Regular cardiac myocyte (primary cell): ENCODE results near the gene GAS5. TPM values are rescaled to one million over a fixed set of nuclear protein-coding genes. Genes with fewer than 3 reads are reported as not detected.

ENCODE experiments used
- total RNA-seq: library from RNA; depleted of rRNA; stranded (reverse); fragments of >200 nt; gene quantifications from 2 replicates; pipeline ENCODE4 v1.2.3, GENCODE V29; 2014

GAS5 gene
- total RNA-seq: 418 and 636 TPM in 2 replicates

GRCh38 chr1:173867753-173868265 lies at the start of gene GAS5:
Gene GAS5, minus strand, starts transcription at chr1:173867989.

GRCh38 chr1:173917149-173917548 lies 49.4 kb upstream of the GAS5 start, which contains the start of gene SERPINC1:
Gene SERPINC1, minus strand, starts transcription at chr1:173917327. Its CDS starts 68 bp downstream, at chr1:173917259.

GRCh38 chr1:173868266-173869020 lies 654 bp upstream of the GAS5 start, which contains the start of gene ZBTB37:
Gene ZBTB37, plus strand, starts transcription at chr1:173868380. Its CDS starts 1,846 bp downstream, at chr1:173870226.

GRCh38 chr1:173824315-173825081 lies 43.3 kb downstream of the GAS5 start, which contains the start of the genes CENPL and DARS2:
Gene CENPL, minus strand, starts transcription at chr1:173824883. Its CDS starts 13,584 bp downstream, at chr1:173811299.
Gene DARS2, plus strand, starts transcription at chr1:173824673. Its CDS starts 557 bp downstream, at chr1:173825230.

Other genes with a start within 250 kb of the GAS5 start
- not detected in 2 replicates for gene TEX50, start 232.7 kb downstream of the GAS5 start, total RNA-seq
- 0.28 and 0.38 TPM in 2 replicates for gene ANKRD45, start 198.1 kb downstream of the GAS5 start, total RNA-seq
- gene KLHL20, start 153.0 kb downstream of the GAS5 start, total RNA-seq: 38.3 and 49.9 TPM in 2 replicates
- gene DARS2, start 43.3 kb downstream of the GAS5 start, total RNA-seq: 11.6 and 29.3 TPM in 2 replicates
- 9.6 and 28.0 TPM in 2 replicates for gene CENPL, start 43.1 kb downstream of the GAS5 start, total RNA-seq
- gene ZBTB37, start 391 bp upstream of the GAS5 start, total RNA-seq: 6.1 and 9.9 TPM in 2 replicates
- gene SERPINC1, start 49.3 kb upstream of the GAS5 start, total RNA-seq: not detected in 2 replicates
- gene RC3H1, start 154.4 kb upstream of the GAS5 start, total RNA-seq: 13.5 and 14.2 TPM in 2 replicates